Measurements from ENCODE around the gene PDP2. TPM values are rescaled to one million over a fixed set of nuclear protein-coding genes. Genes with fewer than 3 reads are reported as not detected.

PDP2 gene
- total RNA-seq, 1 experiment from 2014 or later, result 23.1 TPM

GRCh38 chr16:66873685-66874055, 6.6 kb upstream of the PDP2 start:
- H3K79me2 ChIP-seq (ENCODE audit: insufficient read depth, low read length), result no peaks in the 10 kb centered on the region
- peaks cover 12% of the 10 kb centered on the region in 2 experiments for H3K4me1 Mint-ChIP-seq
- no peak overlapping the region for H2BK15ac ChIP-seq (ENCODE audit: low read depth, low read length)
- no peak overlapping the region for H2AFZ ChIP-seq (ENCODE audit: low read length)
- no peak overlapping the region for H3K23ac ChIP-seq (ENCODE audit: insufficient read length, low read depth, low read length)
- no peak overlapping the region for H4K91ac ChIP-seq (ENCODE audit: insufficient read length, low read depth, low read length)
- H3T11ph ChIP-seq (ENCODE audit: low read length), result no peak overlapping the region
- H4K5ac ChIP-seq (ENCODE audit: insufficient read length, low read depth, low read length), result no peak overlapping the region
- H2BK12ac ChIP-seq (ENCODE audit: insufficient read length, low read depth, low read length), result no peak overlapping the region
- no peaks in the 10 kb centered on the region for H3K36me3 Mint-ChIP-seq (ENCODE audit: insufficient read depth in 1 of 3, low read depth in 3 of 3)
- H3K4ac ChIP-seq (ENCODE audit: low read depth, low read length), result no peak overlapping the region
- no peaks in the 10 kb centered on the region for H3K9me3 ChIP-seq (ENCODE audit: control insufficient read depth, low read depth, low read length)
- no peak overlapping the region for H3K9ac ChIP-seq (ENCODE audit: extremely low read depth, insufficient read length, low read length)
- H3K23me2 ChIP-seq (ENCODE audit: insufficient read length, low read depth, low read length, poor library complexity, severe bottlenecking), result no peaks in the 10 kb centered on the region
- no peak for DNase-seq
- no peak for TF ChIP-seq CTCF (conservative IDR thresholded peaks at IDR 0.05)
- H3K9me3 Mint-ChIP-seq, result no peaks in the 10 kb centered on the region; a peak in 1 of 5 replicates
- H4K8ac ChIP-seq (replicated peaks; ENCODE audit: insufficient read length, low read depth, low read length), result no peak overlapping the region
- H3K27me3 ChIP-seq (ENCODE audit: insufficient read depth, low read length), result no peaks in the 10 kb centered on the region
- H3K56ac ChIP-seq (ENCODE audit: insufficient read length, low read depth, low read length), result no peak overlapping the region
- no peak overlapping the region for H2BK20ac ChIP-seq (ENCODE audit: low read depth, low read length, poor library complexity, severe bottlenecking)
- no peak overlapping the region for H2BK120ac ChIP-seq (ENCODE audit: low read depth, low read length, poor library complexity, severe bottlenecking)
- H2AK5ac ChIP-seq (ENCODE audit: insufficient read length, low read length), result no peak overlapping the region
- no peaks in the 10 kb centered on the region; the same call in 1 of the 2 replicates for H3K4me1 ChIP-seq (ENCODE audit: insufficient read depth, low read length)
- H3K27me3 Mint-ChIP-seq (ENCODE audit: low read depth), result peaks cover 5% of the 10 kb centered on the region
- H2BK5ac ChIP-seq (ENCODE audit: insufficient read length, low read length), result no peak overlapping the region
- H3K4me2 ChIP-seq (ENCODE audit: insufficient read depth, insufficient read length, low read length), result peak overlapping the region; percentile 52
- no peaks in the 10 kb centered on the region for H3K79me1 ChIP-seq (ENCODE audit: insufficient read depth, low read depth, low read length, poor library complexity, severe bottlenecking)
- no peak overlapping the region for H3K4me3 Mint-ChIP-seq
- H3K14ac ChIP-seq (ENCODE audit: insufficient read depth, low read length), result no peak overlapping the region
- H4K20me1 ChIP-seq (ENCODE audit: control insufficient read depth, insufficient read depth, insufficient read length), result no peaks in the 10 kb centered on the region
- H3K18ac ChIP-seq (ENCODE audit: insufficient read length, low read depth, low read length), result no peak overlapping the region
- H3K27ac ChIP-seq (ENCODE audit: insufficient read length, low read depth, low read length), result no peak overlapping the region
- H3K27ac Mint-ChIP-seq, result no peak overlapping the region
